ENCODE results near the gene ASL. TPM values are rescaled to one million over a fixed set of nuclear protein-coding genes. Genes with fewer than 3 reads are reported as not detected.

ASL gene
- total RNA-seq, 1 experiment from 2014 or later = 19.0 TPM

GRCh38 chr7:66082886-66083415 is 7.3 kb downstream of the ASL start:
- Histone ChIP-seq H3K4me1 (replicated peaks; ENCODE audit: insufficient read depth) (no peaks in the 10 kb centered on the region), H4K20me1 (ENCODE audit: insufficient read depth) (no peaks in the 10 kb centered on the region), H3K27ac (no peak overlapping the region), H3K79me2 (ENCODE audit: low read depth) (no peaks in the 10 kb centered on the region), H3K4me3 (no peak overlapping the region), H2AFZ (no peak overlapping the region), H3K9me2 (ENCODE audit: insufficient read depth) (no peaks in the 10 kb centered on the region), H3K27me3 (ENCODE audit: insufficient read depth, low read depth) (no peaks in the 10 kb centered on the region), H3K9me3 (ENCODE audit: insufficient read depth, low read depth) (no peaks in the 10 kb centered on the region), H3K36me3 (ENCODE audit: low read depth) (no peaks in the 10 kb centered on the region), H3F3A (ENCODE audit: insufficient read depth, low read depth) (no peaks in the 10 kb centered on the region), H3K4me2 (no peak overlapping the region)
- TF ChIP-seq EZH2 (IDR thresholded peaks at IDR 0.05; ENCODE audit: low read depth) (no peak), CTCF (conservative IDR thresholded peaks at IDR 0.05) (no peak)
- no TSS peak for BruUV-seq (replicated peaks)
- intact Hi-C loops (cut with micrococcal nuclease; ENCODE audit: unreplicated experiment) = no loop called here
- POLR2A ChIA-PET (ENCODE audit: unreplicated experiment) = no interaction called here
- DNase-seq = no peak
- CTCF ChIA-PET = no interaction called here

GRCh38 chr7:66083677-66084076 is 8.1 kb downstream of the ASL start:
- H4K20me1 ChIP-seq (ENCODE audit: insufficient read depth) = no peaks in the 10 kb centered on the region
- no peaks in the 10 kb centered on the region for H3K27me3 ChIP-seq (ENCODE audit: insufficient read depth, low read depth)
- POLR2A ChIA-PET (ENCODE audit: unreplicated experiment) = no interaction called here
- no peak for DNase-seq
- no peaks in the 10 kb centered on the region for H3F3A ChIP-seq (ENCODE audit: insufficient read depth, low read depth)
- H3K79me2 ChIP-seq (ENCODE audit: low read depth) = no peaks in the 10 kb centered on the region
- H3K9me3 ChIP-seq (ENCODE audit: insufficient read depth, low read depth) = no peaks in the 10 kb centered on the region
- no peak overlapping the region for H3K4me2 ChIP-seq
- no peaks in the 10 kb centered on the region for H3K36me3 ChIP-seq (ENCODE audit: low read depth)
- no peaks in the 10 kb centered on the region for H3K4me1 ChIP-seq (replicated peaks; ENCODE audit: insufficient read depth)
- no peaks in the 10 kb centered on the region for H3K9me2 ChIP-seq (ENCODE audit: insufficient read depth)
- BruUV-seq (replicated peaks) = no TSS peak
- intact Hi-C loops (cut with micrococcal nuclease; ENCODE audit: unreplicated experiment) = no loop called here
- H2AFZ ChIP-seq = no peak overlapping the region
- TF ChIP-seq CTCF (conservative IDR thresholded peaks at IDR 0.05) = no peak
- TF ChIP-seq EZH2 (IDR thresholded peaks at IDR 0.05; ENCODE audit: low read depth) = no peak
- CTCF ChIA-PET = no interaction called here
- no peak overlapping the region for H3K4me3 ChIP-seq
- no peak overlapping the region for H3K27ac ChIP-seq

GRCh38 chr7:66088861-66089838 is 13.5 kb downstream of the ASL start:
- no peak overlapping the region for H3K27ac ChIP-seq
- ChIA-PET CTCF (no interaction called here), POLR2A (ENCODE audit: unreplicated experiment) (interaction anchor here (0.6 to 0.7 kb wide), 2 partner anchors 46 to 266 kb away, joined by 4 to 23 read pairs; no protein-coding TSS in a partner anchor)
- BruUV-seq (replicated peaks) = no TSS peak
- H3K36me3 ChIP-seq (ENCODE audit: low read depth) = no peaks in the 10 kb centered on the region
- no peaks in the 10 kb centered on the region for H3K9me3 ChIP-seq (ENCODE audit: insufficient read depth, low read depth)
- no peaks in the 10 kb centered on the region for H3K4me1 ChIP-seq (replicated peaks; ENCODE audit: insufficient read depth)
- H4K20me1 ChIP-seq (ENCODE audit: insufficient read depth) = no peaks in the 10 kb centered on the region
- intact Hi-C loops (cut with micrococcal nuclease; ENCODE audit: unreplicated experiment) = no loop called here
- no peaks in the 10 kb centered on the region for H3K9me2 ChIP-seq (ENCODE audit: insufficient read depth)
- no peak overlapping the region for H3K4me3 ChIP-seq
- no peaks in the 10 kb centered on the region for H3F3A ChIP-seq (ENCODE audit: insufficient read depth, low read depth)
- no peaks in the 10 kb centered on the region for H3K27me3 ChIP-seq (ENCODE audit: insufficient read depth, low read depth)
- H2AFZ ChIP-seq = no peak overlapping the region
- no peaks in the 10 kb centered on the region for H3K79me2 ChIP-seq (ENCODE audit: low read depth)
- H3K4me2 ChIP-seq = no peak overlapping the region
- DNase-seq = no peak
- no peak for TF ChIP-seq EZH2 (IDR thresholded peaks at IDR 0.05; ENCODE audit: low read depth)
- TF ChIP-seq CTCF (conservative IDR thresholded peaks at IDR 0.05) = no peak

All from PC-9 (cell line).